Activated T-cell treated with anti-CD3 and anti-CD28 coated beads, Interleukin-2, amount 50 U/mL, for 24 hours (primary cell): ENCODE data around the gene PFKL.
"Not testable (repeated sequence)": the region's sequence is repeated elsewhere in the genome, so short reads cannot be mapped to it uniquely, and the experiment has no call there.

Experiments used
- DNase-seq: peaks from one replicate; pipeline ENCODE4 v3.0.0-alpha.2; 2020
- H3K27ac Mint-ChIP-seq: 2 replicates; pipeline ENCODE4 v1.8.0; 2020; ENCODE audit warnings: mild to moderate bottlenecking, mixed read lengths
- H3K27me3 Mint-ChIP-seq: 2 replicates; pipeline ENCODE4 v1.8.0; 2020; ENCODE audit warnings: mixed read lengths
- H3K36me3 Mint-ChIP-seq: 2 replicates; pipeline ENCODE4 v1.8.0; 2020; ENCODE audit warnings: low read depth, mixed read lengths
- H3K4me1 Mint-ChIP-seq: 2 replicates; pipeline ENCODE4 v1.8.0; 2020; ENCODE audit warnings: low read depth, mixed read lengths
- H3K4me3 Mint-ChIP-seq: 2 replicates; pipeline ENCODE4 v1.8.0; 2020; ENCODE audit warnings: mild to moderate bottlenecking, moderate library complexity, mixed read lengths
- H3K9me3 Mint-ChIP-seq: 2 replicates; pipeline ENCODE4 v1.8.0; 2020; ENCODE audit warnings: mixed read lengths

Gene PFKL

GRCh38 chr21:44331650-44332307 is 31.9 kb downstream of the PFKL start:
- Mint-ChIP-seq H3K27me3 (no peaks in the 10 kb centered on the region), H3K4me3 (no peak overlapping the region), H3K4me1 (no peaks in the 10 kb centered on the region), H3K9me3 (no peaks in the 10 kb centered on the region), H3K36me3 (peaks cover 43% of the 10 kb centered on the region), H3K27ac (peak overlapping the region; percentile 50)
- no peak for DNase-seq

GRCh38 chr21:44332383-44332782 is 32.5 kb downstream of the PFKL start:
- H3K36me3 Mint-ChIP-seq: peaks cover 45% of the 10 kb centered on the region
- H3K4me1 Mint-ChIP-seq: peaks cover under 1% of the 10 kb centered on the region
- H3K4me3 Mint-ChIP-seq: no peak overlapping the region
- no peak for DNase-seq
- no peak overlapping the region for H3K27ac Mint-ChIP-seq
- no peaks in the 10 kb centered on the region for H3K27me3 Mint-ChIP-seq
- no peaks in the 10 kb centered on the region for H3K9me3 Mint-ChIP-seq

DNA sequence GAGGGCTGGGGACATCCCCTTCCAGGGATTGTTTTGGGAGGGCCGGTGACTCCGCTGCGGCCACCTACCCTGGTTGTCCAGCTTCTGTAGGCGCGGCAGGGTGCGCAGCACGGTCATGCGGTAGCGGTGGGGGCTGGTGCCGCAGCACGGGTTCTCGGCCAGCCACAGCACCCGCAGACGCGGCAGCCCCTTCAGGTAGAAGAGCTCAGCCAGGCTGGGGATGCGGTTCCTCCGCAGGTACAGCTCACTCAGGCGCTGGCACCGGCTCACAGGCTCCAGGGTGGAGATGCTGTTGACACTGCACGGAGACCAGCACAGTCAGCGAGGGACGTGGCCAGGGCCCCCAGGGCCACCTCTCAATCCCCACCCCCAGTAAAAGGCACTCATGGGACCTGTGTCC is 33.1 kb downstream of the PFKL start:
- H3K4me1 Mint-ChIP-seq: peaks cover 5% of the 10 kb centered on the region
- no peak for DNase-seq
- H3K27me3 Mint-ChIP-seq: no peaks in the 10 kb centered on the region
- H3K9me3 Mint-ChIP-seq: no peaks in the 10 kb centered on the region
- no peak overlapping the region for H3K4me3 Mint-ChIP-seq
- H3K36me3 Mint-ChIP-seq: peaks cover 46% of the 10 kb centered on the region
- peak overlapping the region; percentile 29 for H3K27ac Mint-ChIP-seq

GRCh38 chr21:44333509-44334328 is 33.9 kb downstream of the PFKL start:
- no peak for DNase-seq
- H3K36me3 Mint-ChIP-seq: peaks cover 43% of the 10 kb centered on the region
- no peak overlapping the region for H3K27ac Mint-ChIP-seq
- H3K27me3 Mint-ChIP-seq: no peaks in the 10 kb centered on the region
- no peak overlapping the region for H3K4me3 Mint-ChIP-seq
- H3K9me3 Mint-ChIP-seq: no peaks in the 10 kb centered on the region
- H3K4me1 Mint-ChIP-seq: peaks cover 8% of the 10 kb centered on the region

- H3K4me1 Mint-ChIP-seq: peaks cover 10% of the 10 kb centered on the region
- no peak overlapping the region for H3K27ac Mint-ChIP-seq
- no peaks in the 10 kb centered on the region for H3K9me3 Mint-ChIP-seq
- DNase-seq: no peak
- no peak overlapping the region for H3K4me3 Mint-ChIP-seq
- H3K27me3 Mint-ChIP-seq: no peaks in the 10 kb centered on the region
- peaks cover 39% of the 10 kb centered on the region for H3K36me3 Mint-ChIP-seq
Observed at GRCh38 chr21:44334329-44335030, 34.6 kb downstream of the PFKL start.

- Mint-ChIP-seq H3K36me3 (peaks cover 39% of the 10 kb centered on the region), H3K27ac (no peak overlapping the region), H3K4me1 (peaks cover 20% of the 10 kb centered on the region), H3K27me3 (no peaks in the 10 kb centered on the region), H3K4me3 (no peak overlapping the region), H3K9me3 (no peaks in the 10 kb centered on the region)
- DNase-seq: no peak
Observed at GRCh38 chr21:44335266-44336059, 35.6 kb downstream of the PFKL start.

DNA sequence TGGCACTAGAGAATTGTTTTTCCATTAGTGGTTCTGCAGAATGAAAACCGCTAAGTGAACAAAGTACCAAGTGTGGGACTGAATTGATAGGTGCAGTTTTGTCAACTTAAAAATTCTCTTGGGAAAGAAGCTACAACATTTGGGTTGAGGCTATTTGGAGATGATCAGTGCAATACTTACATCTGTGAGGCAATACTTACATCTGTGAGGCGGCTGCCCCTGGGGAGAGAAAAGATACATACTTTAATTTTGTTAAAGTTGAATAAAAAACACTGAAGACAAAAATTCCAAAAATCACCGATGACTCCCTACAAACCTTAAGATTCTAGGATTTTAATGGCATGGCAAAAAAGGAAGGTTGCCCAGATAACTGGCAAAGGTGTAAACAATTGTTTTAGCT is 37.6 kb downstream of the PFKL start:
- H3K4me3 Mint-ChIP-seq: no peak overlapping the region

DNA sequence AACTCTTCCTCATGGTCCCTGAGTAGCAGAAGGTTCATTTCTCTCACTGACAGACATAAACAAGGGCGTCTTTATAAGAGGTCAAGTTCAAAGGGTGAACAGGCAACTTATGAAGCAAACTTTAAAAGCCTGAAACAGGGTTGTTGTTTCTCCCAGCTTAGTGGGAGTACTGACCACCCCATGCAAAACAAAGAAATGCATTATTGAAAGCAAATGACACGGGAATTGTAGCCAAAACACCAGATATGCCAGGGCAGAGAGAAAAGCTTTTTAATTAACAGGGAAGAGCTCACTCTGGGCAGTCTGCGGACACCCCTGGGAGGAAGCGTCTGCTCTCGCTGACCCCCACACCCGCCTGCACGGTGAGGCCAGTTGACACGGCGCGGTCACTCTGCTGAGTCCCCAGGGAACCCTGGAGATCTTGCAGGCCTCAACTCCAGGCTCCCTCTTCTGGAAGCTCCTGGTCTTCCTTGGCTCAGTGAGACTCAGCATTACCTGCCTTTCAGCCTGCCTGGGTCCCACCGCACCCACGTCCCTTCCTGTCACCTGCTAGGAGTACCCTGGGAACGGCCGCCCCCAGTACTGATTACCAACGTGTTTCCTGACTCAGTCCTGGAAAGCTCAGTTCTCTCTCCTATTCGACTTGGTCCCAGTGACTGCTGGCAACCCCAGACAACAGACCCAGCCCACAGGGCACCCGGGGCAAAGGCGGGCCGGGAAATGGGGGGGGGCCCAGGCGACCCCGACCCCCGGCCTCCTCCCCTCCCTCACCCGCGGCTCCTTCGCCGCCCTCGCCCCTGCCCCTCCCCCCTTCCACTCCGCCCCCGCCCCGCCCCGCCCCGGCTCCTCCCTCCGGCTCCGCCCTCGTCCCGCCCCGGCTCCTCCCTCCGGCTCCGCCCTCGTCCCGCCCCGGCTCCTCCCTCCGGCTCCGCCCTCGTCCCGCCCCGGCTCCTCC is 38.4 kb downstream of the PFKL start:
- H3K4me1 Mint-ChIP-seq: peaks cover 26% of the 10 kb centered on the region
- H3K27ac Mint-ChIP-seq: peak overlapping the region; percentile 79
- peak; percentile 67 for DNase-seq
- peaks cover 27% of the 10 kb centered on the region for H3K36me3 Mint-ChIP-seq
- H3K27me3 Mint-ChIP-seq: no peaks in the 10 kb centered on the region
- H3K4me3 Mint-ChIP-seq: peak overlapping the region; percentile 58
- no peaks in the 10 kb centered on the region for H3K9me3 Mint-ChIP-seq

More for the DNA sequence above, 37.6 kb downstream of the PFKL start:
- peaks cover 30% of the 10 kb centered on the region for H3K36me3 Mint-ChIP-seq
- H3K27me3 Mint-ChIP-seq: no peaks in the 10 kb centered on the region
- peak overlapping the region; percentile 79 for H3K27ac Mint-ChIP-seq
- H3K4me1 Mint-ChIP-seq: peaks cover 26% of the 10 kb centered on the region
- DNase-seq: no peak
- H3K9me3 Mint-ChIP-seq: no peaks in the 10 kb centered on the region

- Mint-ChIP-seq H3K4me1 (peaks cover 26% of the 10 kb centered on the region), H3K9me3 (no peaks in the 10 kb centered on the region), H3K27me3 (no peaks in the 10 kb centered on the region), H3K27ac (peak within 1 kb of the TSS; percentile 97), H3K4me3 (peak within 1 kb of the TSS; percentile 94), H3K36me3 (peaks cover 27% of the 10 kb centered on the region)
- peak; percentile 98 for DNase-seq
Observed at GRCh38 chr21:44338971-44339910, 39.4 kb downstream of the PFKL start, which contains the start of gene CFAP410. CFAP410 (minus strand) TSS chr21:44339390; CDS start chr21:44339194, 196 bp downstream.

GRCh38 chr21:44341726-44342458 is 42.0 kb downstream of the PFKL start:
- H3K36me3 Mint-ChIP-seq: peaks cover 12% of the 10 kb centered on the region
- H3K27me3 Mint-ChIP-seq, H3K9me3 Mint-ChIP-seq, DNase-seq, H3K4me3 Mint-ChIP-seq, H3K27ac Mint-ChIP-seq: not testable (repeated sequence)
- H3K4me1 Mint-ChIP-seq: peaks cover 26% of the 10 kb centered on the region

DNA sequence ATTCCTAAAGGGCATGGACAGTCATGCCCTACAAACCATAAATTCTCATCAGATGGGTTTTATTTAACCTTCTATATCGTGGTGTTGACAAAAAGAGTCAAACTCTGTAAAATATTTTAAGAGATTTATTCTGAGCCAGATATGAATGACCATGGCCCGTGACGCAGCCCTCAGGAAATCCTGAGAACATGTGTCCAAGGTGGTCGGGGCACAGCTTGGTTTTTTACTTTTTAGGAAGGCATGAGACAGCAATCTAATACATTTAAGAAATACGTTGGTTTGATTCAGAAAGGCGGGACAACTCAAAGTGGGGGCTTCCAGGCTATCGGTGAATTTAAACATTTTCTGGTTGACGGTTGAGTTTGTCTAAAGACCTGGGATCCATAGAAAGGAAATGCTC is 43.1 kb downstream of the PFKL start:
- H3K27me3 Mint-ChIP-seq, H3K27ac Mint-ChIP-seq, DNase-seq, H3K4me3 Mint-ChIP-seq, H3K36me3 Mint-ChIP-seq, H3K9me3 Mint-ChIP-seq: not testable (repeated sequence)
- peaks cover 20% of the 10 kb centered on the region for H3K4me1 Mint-ChIP-seq

DNA sequence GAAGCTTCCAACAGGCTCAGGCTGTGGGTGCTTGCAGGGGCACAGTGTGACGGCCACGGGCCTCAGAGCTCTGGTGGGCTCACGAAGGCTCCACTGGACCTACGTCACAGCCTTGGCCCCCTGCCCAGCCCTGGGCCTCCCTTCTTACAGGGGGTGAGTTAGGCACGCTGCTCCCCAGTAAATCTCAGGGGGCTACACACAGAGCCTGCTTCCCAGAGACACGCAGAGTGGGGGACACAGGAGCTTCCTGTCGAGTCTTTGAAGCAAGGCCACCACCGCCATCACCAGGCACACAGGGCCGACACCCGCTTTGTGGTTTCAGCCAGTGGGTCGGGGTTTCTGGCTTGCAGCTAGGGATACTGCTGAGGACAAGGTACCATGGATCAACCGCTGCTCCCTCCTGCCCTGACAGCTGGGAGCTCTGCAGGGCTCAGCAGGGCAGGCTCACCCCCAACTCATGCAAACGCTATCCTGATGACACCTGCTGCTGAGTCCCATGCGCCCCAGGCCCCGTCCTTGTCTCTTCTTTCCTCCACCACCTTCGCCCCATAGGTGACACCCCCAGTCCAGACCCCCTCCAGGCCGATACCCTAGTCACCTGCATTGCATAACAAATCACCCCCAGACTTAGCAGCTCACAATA is 44.8 kb downstream of the PFKL start:
- Mint-ChIP-seq H3K27me3 (peaks cover 7% of the 10 kb centered on the region), H3K4me1 (peaks cover 14% of the 10 kb centered on the region), H3K9me3 (no peaks in the 10 kb centered on the region), H3K36me3 (peaks cover 1% of the 10 kb centered on the region), H3K4me3 (no peak overlapping the region), H3K27ac (no peak overlapping the region)
- DNase-seq: no peak
